ENCODE data around the gene CAP2. TPM values are rescaled to one million over a fixed set of nuclear protein-coding genes. Genes with fewer than 3 reads are reported as not detected.

Gene CAP2, protein sequence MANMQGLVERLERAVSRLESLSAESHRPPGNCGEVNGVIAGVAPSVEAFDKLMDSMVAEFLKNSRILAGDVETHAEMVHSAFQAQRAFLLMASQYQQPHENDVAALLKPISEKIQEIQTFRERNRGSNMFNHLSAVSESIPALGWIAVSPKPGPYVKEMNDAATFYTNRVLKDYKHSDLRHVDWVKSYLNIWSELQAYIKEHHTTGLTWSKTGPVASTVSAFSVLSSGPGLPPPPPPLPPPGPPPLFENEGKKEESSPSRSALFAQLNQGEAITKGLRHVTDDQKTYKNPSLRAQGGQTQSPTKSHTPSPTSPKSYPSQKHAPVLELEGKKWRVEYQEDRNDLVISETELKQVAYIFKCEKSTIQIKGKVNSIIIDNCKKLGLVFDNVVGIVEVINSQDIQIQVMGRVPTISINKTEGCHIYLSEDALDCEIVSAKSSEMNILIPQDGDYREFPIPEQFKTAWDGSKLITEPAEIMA
- 10 to 100 TPM in 1 of 3 donors, 1 to 10 TPM in 2; 3.9 to 15.1 (median 7.5) TPM for total RNA-seq

- Histone ChIP-seq H3K9me3 (no peaks in the 10 kb centered on the region), H3K4me3 (peak within 1 kb of the TSS; percentile 58 to 90 (median 81)), H3K36me3 (no peaks in the 10 kb centered on the region), H3K27ac (peak within 1 kb of the TSS; percentile 78 to 90), H3K27me3 (no peaks in the 10 kb centered on the region), H3K4me1 (no peaks in the 10 kb centered on the region)
- intact Hi-C loops (cut with DNase I; ENCODE audit: low total_unique reads) = no loop called here
- TF ChIP-seq POLR2A (IDR thresholded peaks at IDR 0.05) = no peak
- TF ChIP-seq POLR2AphosphoS5 (IDR thresholded peaks at IDR 0.05) = no peak
- DNase-seq (ENCODE audit: low spot score in 2 of 2) = peak; percentile 38 to 61
These were observed at the start of gene CAP2 for GRCh38 chr6:17392978-17393891. CAP2 (plus strand) TSS chr6:17393595; CDS start chr6:17421556, 27,961 bp downstream.

DNA sequence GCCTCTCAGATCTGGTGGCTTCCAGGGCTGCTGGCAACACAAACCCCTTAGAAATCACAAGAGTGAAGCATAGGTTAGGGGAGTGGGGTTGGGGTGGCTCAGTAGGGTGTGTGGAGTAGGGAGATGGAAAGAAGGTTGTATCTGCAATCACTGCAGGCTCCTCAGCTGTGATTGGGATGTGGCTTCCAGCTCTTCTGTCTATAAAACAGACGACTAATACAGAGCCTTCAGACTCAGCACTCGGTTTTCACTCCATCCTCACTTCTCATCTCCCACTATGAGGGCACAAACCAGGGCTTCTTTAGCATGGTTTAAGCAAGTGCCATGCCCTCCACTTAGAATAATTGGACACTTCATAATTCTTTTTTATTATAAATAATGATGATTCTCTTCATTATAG is 46.4 kb upstream of the CAP2 start:
- Histone ChIP-seq H3K4me3 (no peak overlapping the region), H3K4me1 (no peaks in the 10 kb centered on the region), H3K27me3 (no peaks in the 10 kb centered on the region), H3K27ac (no peak overlapping the region), H3K36me3 (no peaks in the 10 kb centered on the region), H3K9me3 (no peaks in the 10 kb centered on the region)
- TF ChIP-seq POLR2AphosphoS5 (IDR thresholded peaks at IDR 0.05) (no peak), POLR2A (IDR thresholded peaks at IDR 0.05) (no peak)
- TF ChIP-seq, protein P1, sequence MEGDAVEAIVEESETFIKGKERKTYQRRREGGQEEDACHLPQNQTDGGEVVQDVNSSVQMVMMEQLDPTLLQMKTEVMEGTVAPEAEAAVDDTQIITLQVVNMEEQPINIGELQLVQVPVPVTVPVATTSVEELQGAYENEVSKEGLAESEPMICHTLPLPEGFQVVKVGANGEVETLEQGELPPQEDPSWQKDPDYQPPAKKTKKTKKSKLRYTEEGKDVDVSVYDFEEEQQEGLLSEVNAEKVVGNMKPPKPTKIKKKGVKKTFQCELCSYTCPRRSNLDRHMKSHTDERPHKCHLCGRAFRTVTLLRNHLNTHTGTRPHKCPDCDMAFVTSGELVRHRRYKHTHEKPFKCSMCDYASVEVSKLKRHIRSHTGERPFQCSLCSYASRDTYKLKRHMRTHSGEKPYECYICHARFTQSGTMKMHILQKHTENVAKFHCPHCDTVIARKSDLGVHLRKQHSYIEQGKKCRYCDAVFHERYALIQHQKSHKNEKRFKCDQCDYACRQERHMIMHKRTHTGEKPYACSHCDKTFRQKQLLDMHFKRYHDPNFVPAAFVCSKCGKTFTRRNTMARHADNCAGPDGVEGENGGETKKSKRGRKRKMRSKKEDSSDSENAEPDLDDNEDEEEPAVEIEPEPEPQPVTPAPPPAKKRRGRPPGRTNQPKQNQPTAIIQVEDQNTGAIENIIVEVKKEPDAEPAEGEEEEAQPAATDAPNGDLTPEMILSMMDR (IDR thresholded peaks at IDR 0.05) = no peak
- intact Hi-C loops (cut with DNase I; ENCODE audit: low total_unique reads) = no loop called here
- DNase-seq (ENCODE audit: low spot score in 2 of 2) = no peak

DNA sequence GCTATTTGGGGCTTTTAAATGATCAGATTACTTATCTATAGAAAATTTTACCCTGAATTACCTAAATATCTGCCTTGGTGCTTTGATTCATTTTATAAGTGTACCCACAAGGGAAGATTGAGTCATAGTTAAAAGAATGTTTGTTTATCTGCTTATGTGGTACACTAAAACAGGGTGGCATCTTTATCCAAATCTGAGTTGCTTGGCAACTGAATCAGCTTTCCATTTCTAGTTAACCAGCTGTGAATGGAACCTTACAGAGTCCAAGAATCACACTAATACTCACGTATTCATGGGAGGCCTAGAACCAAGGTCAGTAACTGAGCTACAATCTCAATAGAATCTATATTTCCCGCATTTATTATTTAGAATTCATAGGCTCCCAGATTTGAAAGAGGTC is 44.0 kb upstream of the CAP2 start:
- no peaks in the 10 kb centered on the region for H3K27me3 ChIP-seq

DNA sequence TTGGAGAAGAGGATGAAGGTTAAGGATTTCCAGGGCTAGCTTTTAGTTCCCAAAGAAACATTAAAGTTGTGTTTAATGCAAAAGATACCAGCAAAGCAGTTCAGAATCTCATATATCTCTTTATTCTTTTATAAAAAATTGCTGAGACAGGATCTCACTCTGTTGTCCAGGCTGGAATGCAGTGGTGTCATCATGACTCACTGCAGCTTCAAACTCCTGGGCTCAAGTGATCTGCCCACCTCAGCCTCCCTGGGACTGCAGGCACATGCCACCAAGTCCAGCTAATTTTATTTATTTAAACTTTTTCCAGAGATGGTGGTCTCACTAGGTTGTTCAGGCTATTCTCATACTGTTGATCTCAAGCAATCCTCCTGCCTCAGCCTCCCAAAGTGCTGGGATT is 41.1 kb upstream of the CAP2 start:
- no peaks in the 10 kb centered on the region for H3K36me3 ChIP-seq
- no peaks in the 10 kb centered on the region for H3K27me3 ChIP-seq
- H3K27ac ChIP-seq = no peak overlapping the region
- no peaks in the 10 kb centered on the region for H3K4me1 ChIP-seq
- no peak for DNase-seq (ENCODE audit: low spot score in 2 of 2)
- intact Hi-C loops (cut with DNase I; ENCODE audit: low total_unique reads) = no loop called here
- TF ChIP-seq POLR2A (IDR thresholded peaks at IDR 0.05) (no peak), POLR2AphosphoS5 (IDR thresholded peaks at IDR 0.05) (no peak)
- H3K9me3 ChIP-seq = no peaks in the 10 kb centered on the region
- no peak overlapping the region for H3K4me3 ChIP-seq

More for the DNA sequence above, 44.0 kb upstream of the CAP2 start:
- TF ChIP-seq POLR2AphosphoS5 (IDR thresholded peaks at IDR 0.05) = no peak
- TF ChIP-seq, protein P1 (IDR thresholded peaks at IDR 0.05) = no peak
- no peak for TF ChIP-seq POLR2A (IDR thresholded peaks at IDR 0.05)
- intact Hi-C loops (cut with DNase I; ENCODE audit: low total_unique reads) = no loop called here
- H3K36me3 ChIP-seq = no peaks in the 10 kb centered on the region
- H3K4me1 ChIP-seq = no peaks in the 10 kb centered on the region
- H3K9me3 ChIP-seq = no peaks in the 10 kb centered on the region
- H3K4me3 ChIP-seq = no peak overlapping the region
- no peak for DNase-seq (ENCODE audit: low spot score in 2 of 2)
- H3K27ac ChIP-seq = no peak overlapping the region

DNA sequence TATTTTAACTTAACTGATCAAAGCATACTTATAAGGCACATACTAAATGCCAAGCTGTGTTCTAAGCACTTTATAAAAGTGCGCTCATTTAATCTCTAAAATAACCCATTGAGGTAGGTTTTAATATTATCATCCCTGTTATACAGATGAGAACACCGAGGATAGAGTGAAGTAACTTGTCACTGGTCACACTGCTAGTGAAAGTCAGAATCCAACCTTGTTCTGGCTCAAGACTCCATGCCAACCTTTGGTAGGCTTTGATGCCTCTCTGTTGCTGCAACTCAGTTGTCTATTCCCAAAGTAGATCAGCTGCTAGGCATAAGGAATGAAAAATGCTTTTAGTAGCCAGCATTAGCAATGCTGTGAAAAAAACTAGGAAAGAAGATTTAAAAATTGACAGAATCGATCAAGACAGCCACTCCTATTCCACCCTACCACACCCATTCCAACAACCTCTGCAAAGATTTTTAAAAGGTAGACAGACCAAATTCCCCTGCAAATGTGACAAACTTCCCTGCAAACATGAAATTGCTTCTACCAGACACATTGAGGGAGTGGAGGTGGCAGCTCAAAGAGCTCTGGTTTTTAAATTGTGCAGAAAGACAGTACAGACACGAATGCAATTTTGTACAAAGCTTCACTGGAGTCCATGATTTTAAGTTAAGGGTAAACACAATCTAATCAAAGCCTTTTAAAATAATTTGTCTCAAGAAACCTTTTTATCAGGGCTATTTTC is 39.8 kb upstream of the CAP2 start:
- no peak for TF ChIP-seq POLR2A (IDR thresholded peaks at IDR 0.05)
- TF ChIP-seq POLR2AphosphoS5 (IDR thresholded peaks at IDR 0.05) = no peak
- TF ChIP-seq, protein P1 (IDR thresholded peaks at IDR 0.05) = no peak
- no peaks in the 10 kb centered on the region for H3K27me3 ChIP-seq
- intact Hi-C loops (cut with DNase I; ENCODE audit: low total_unique reads) = no loop called here
- H3K4me3 ChIP-seq = no peak overlapping the region
- H3K4me1 ChIP-seq = no peaks in the 10 kb centered on the region
- no peak overlapping the region for H3K27ac ChIP-seq
- no peak for DNase-seq (ENCODE audit: low spot score in 2 of 2)
- no peaks in the 10 kb centered on the region for H3K9me3 ChIP-seq
- H3K36me3 ChIP-seq = no peaks in the 10 kb centered on the region

All from breast epithelium (tissue), 4 donors.